ENCODE data around the gene ARSB.

GRCh38 chr5:78793907-78794662 is 191.0 kb downstream of the ARSB start:
- TF ChIP-seq EP300 (IDR thresholded peaks at IDR 0.05) (no peak), CTCF (IDR thresholded peaks at IDR 0.05) (no peak)
